ENCODE data around the gene RBM38.

GRCh38 chr20:57409672-57410397 is 18.6 kb downstream of the RBM38 start:
- TF ChIP-seq CTCF (IDR thresholded peaks at IDR 0.05) (no peak), ZFX (IDR thresholded peaks at IDR 0.05; ENCODE audit: borderline replicate concordance) (no peak)

Data from 22Rv1 (cell line).